ENCODE data around the gene PELI2.

The PELI2 gene

DNA sequence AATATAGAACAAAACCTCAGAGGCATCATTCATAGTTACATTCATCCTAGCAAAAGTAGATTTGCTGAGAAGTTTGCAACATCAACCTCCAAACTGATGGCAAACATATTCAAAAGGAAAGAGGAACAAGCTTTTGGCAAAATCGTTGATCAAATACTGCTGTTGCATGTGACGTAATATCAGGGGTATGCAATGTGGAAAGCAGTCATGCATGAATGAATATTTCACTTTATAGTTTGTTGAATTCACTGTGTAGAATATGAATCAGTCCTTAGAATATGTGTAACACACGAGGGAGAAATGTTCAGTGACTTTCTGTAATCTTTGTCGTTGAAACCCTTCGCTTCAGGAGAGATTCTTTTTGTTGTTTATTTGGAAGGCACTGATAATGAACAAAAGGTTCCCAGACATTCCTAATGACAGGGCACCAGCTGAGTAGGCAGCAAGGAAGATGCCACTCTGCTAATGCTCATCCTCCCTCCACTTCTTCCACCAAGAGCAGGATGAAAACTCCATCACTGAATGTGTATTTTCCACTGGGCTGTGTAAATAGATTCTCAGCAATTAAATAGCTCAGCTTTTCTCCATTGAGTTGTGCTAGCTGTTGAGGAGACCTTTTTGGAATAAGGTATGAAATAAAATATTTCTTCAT lies 126.1 kb downstream of the PELI2 start:
- no peak for DNase-seq (ENCODE audit: low read depth in 3 of 3)

- DNase-seq (ENCODE audit: low read depth in 3 of 3): no peak
These were observed 129.4 kb downstream of the PELI2 start for GRCh38 chr14:56247495-56248200.

DNA sequence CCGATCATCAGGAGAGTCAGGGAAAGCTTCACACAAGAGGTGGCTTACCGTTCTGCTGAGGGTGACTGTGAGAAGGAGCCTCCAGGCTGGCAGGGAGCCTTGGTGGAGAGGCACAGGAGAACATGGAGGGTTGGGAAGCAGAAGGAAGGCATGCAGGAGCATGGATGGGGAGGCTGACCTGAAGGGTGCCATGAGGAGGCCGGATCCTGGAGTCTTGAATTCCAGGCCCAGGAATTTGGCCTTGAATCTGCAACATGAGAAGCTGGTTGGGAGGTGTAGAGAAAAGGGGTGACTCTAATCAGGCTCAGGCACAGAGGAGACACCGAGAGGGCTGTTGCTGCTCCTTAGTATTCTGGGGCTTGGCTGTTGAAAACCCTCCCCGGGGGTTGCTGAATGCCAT lies 130.2 kb downstream of the PELI2 start:
- no peak for DNase-seq (ENCODE audit: low read depth in 3 of 3)

DNA sequence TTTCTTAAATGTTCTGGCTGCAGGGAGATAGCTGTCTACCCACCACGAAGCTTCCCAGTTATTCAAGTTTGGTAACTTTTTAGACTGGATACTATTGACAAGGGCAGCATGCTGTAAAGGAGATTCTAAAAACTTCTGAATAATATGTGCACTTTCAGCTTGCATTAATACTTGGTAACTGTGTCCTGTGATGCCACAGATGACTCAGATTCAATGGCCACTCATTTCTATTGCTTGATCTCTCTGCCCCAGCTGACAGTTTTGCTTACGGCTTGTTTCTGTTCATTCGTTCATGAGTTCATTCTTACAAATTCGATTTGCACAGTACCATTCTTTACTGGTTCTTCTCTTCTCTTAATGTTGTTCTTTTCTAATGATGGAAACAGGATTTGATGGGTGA lies 142.8 kb downstream of the PELI2 start:
- DNase-seq (ENCODE audit: low read depth in 3 of 3): no peak

DNA sequence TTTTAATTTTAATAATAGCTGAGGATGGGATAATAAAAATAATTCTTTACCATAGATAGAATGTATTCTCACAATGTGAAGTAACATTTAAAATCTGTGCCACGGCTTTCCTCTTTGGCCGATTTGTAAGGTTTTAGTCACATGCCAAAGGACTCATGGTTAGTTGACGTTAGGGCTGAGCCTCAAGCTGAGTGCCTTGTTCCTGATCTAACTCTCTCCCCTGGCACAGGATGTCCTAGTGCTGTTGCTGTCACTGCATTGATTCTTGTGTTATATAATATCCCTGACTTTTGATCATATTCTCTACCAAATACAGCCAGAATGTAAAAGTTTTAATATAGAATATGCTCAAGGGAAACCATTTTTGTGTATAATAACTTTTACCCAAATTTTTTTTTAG lies 144.3 kb downstream of the PELI2 start:
- DNase-seq (ENCODE audit: low read depth in 3 of 3): no peak

- DNase-seq (ENCODE audit: low read depth in 3 of 3): no peak
These were observed 149.8 kb downstream of the PELI2 start for GRCh38 chr14:56268039-56268438.

GRCh38 chr14:56268673-56269072 lies 150.5 kb downstream of the PELI2 start:
- no peak for DNase-seq (ENCODE audit: low read depth in 3 of 3)

- DNase-seq (ENCODE audit: low read depth in 3 of 3): no peak
These were observed 152.7 kb downstream of the PELI2 start for GRCh38 chr14:56270921-56271320.

DNA sequence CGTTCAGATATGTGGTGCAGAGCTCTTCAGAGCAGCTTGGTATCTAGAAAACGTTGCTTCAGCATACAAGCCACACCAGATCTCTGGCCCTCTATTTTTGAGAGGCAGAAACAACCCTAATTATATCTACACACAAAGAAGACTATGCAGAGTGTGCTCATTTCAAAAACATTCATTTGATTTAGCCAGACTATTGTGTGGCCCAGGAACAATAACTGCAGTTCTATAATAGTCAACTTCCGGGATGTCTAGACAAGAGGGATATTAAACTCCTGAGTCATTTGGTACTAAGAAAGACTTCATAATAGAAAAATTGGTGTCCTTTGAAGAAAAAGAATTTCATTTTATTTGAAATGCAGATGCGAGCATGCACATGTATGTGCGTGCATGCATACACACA lies 153.8 kb downstream of the PELI2 start:
- no peak for DNase-seq (ENCODE audit: low read depth in 3 of 3)

GRCh38 chr14:56273155-56273554 lies 154.9 kb downstream of the PELI2 start:
- no peak for DNase-seq (ENCODE audit: low read depth in 3 of 3)

GRCh38 chr14:56273951-56274350 lies 155.7 kb downstream of the PELI2 start:
- DNase-seq (ENCODE audit: low read depth in 3 of 3): no peak

DNA sequence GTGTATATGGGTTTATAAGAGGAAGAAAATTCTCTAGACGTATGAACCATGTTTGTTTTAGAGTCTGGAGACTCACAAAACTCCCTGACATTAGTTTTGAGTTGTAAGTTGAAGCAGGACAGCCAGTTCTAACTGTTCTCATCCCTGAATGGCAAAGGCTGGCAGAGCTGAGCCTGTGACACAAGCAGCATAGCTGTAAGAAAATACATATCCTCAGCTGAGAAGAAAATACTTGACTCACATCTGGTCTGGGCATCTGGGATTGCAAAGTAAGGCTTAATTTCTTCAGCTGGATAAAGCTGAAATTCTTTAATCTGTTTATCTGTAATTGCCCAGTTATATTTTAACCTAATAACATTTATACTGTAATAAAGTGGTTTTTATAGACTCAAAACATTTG lies 156.3 kb downstream of the PELI2 start:
- DNase-seq (ENCODE audit: low read depth in 3 of 3): no peak

GRCh38 chr14:56276108-56276507 lies 157.9 kb downstream of the PELI2 start:
- no peak for DNase-seq (ENCODE audit: low read depth in 3 of 3)

GRCh38 chr14:56278383-56278782 lies 160.2 kb downstream of the PELI2 start:
- no peak for DNase-seq (ENCODE audit: low read depth in 3 of 3)

GRCh38 chr14:56280843-56281242 lies 162.6 kb downstream of the PELI2 start:
- no peak for DNase-seq (ENCODE audit: low read depth in 3 of 3)

DNA sequence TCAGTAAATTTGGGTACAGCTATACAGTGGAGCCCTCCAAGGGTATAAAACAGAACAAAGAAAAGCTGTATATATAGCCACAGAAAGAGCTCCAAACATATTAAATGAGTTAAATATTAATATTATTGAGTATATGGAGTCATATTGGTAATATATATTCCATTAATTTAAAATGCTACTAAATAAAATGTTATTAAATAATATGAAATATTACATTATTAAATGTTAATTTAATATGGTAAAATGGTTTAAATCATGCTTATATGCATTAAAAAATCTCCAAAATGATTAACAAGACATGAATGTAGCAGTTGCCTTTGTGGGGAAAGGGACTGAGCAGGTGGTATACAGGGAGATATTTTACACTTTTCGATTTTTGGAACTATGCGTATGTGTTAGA lies 164.0 kb downstream of the PELI2 start:
- no peak for DNase-seq (ENCODE audit: low read depth in 3 of 3)

DNA sequence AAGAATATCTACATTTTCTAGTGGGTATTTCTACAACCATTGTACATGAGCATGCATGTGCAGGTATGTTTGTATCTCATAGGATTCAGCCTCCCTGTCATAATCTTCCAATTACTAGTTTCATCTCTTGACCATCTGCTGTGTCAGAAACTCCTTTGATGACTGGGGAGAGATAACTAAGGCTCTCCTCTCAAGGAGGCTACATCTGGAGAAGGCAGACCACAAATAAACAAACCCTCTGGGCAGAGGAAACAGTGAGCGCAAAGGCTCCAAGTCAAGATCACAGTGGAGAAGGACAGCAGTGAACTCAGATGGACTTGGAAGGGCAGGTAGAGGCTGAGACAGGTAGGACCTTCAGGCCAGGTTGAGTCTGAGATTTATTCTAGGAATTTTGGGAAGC lies 166.4 kb downstream of the PELI2 start:
- DNase-seq (ENCODE audit: low read depth in 3 of 3): no peak

DNA sequence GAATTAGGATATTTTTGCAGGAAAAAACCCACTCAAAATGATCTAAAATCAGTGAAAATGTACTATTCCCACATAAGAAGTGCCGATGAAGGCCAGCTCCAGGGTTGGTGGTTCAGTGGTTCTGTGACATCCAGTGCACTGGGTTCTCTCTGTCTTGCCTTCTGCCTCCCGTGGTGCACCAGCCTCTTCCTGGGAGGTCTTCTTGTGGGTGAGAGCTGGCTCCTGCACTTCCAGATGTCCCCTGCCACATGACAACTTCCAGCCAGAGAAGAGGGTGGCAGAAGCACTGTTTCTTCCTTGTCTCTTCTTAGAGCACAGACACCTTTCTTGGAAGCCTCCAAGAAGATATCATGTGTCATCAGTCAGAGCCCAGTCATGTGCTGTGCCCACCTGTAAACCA lies 170.9 kb downstream of the PELI2 start:
- no peak for DNase-seq (ENCODE audit: low read depth in 3 of 3)

GRCh38 chr14:56290195-56290594 lies 172.0 kb downstream of the PELI2 start:
- DNase-seq (ENCODE audit: low read depth in 3 of 3): no peak

DNA sequence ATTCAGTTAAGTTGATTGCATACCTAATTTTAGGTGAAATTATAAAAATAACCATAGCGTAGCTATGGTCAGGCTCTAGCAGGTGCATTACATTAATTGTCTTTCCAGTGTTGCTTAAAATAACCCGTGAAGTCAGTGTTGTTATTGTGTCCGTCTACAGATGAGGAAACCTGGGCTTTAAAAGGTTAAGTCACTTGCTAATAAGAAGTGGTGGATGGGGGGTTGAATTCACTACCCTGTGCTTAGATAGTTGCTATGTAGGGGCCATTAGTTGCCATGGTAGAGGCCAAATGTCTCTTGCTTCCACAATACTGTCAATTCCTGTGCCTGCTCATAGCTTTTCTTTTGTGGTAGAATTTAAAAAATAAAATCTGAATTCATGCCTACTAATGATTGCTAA lies 174.8 kb downstream of the PELI2 start:
- no peak for DNase-seq (ENCODE audit: low read depth in 3 of 3)

- DNase-seq (ENCODE audit: low read depth in 3 of 3): no peak
These were observed 175.3 kb downstream of the PELI2 start for GRCh38 chr14:56293506-56293905.

GRCh38 chr14:56294128-56294527 lies 175.9 kb downstream of the PELI2 start:
- DNase-seq (ENCODE audit: low read depth in 3 of 3): no peak

DNA sequence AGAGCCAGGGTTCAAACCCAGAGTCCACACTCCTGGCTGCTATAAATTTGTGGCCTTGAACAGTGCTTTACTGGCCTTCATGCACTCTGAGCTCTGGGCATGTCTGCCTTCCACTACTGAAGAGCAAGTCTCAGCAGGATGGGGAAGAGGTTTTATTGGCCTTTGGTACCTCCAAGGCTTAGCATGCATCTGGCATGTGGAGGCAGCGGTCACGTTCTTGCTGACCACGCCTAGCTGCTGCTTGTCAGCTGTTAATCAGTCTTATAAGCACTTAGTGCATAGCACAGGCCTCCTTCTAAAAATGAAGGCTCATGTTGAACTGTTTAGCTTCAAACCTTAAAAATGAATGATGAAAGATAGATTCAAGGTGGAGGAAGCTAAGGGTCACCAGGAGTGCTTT lies 177.5 kb downstream of the PELI2 start:
- no peak for DNase-seq (ENCODE audit: low read depth in 3 of 3)

DNA sequence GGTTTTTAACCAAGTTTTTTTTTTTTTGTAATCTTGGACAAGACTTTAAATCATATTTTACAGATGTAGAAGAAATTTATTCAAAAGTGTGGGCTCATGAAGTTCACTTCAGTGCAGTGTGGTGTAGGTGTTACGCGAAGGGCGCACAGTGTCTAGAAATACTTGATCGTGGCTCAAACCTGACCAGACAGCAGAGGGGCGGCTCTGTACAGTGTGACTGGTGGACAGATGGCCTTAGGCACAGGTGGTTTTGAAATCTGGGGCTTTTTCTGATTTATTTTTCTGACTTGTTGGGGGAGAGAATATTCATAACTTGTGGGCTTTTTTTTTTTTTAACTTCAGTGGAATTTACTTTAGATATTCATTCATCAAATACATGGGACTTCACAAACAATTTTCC lies 179.2 kb downstream of the PELI2 start:
- no peak for DNase-seq (ENCODE audit: low read depth in 3 of 3)
